GM18499 (cell line): ENCODE measurements around the gene PLEKHM2.

ENCODE experiments used
- ATAC-seq: cut with Tn5 transposase; IDR thresholded peaks from one replicate; pipeline ENCODE4 v1.9.1; 2021; ENCODE audit warnings: moderate number of reproducible peaks; ENCODE audit not compliant: insufficient read depth, unreplicated experiment

Gene PLEKHM2

DNA sequence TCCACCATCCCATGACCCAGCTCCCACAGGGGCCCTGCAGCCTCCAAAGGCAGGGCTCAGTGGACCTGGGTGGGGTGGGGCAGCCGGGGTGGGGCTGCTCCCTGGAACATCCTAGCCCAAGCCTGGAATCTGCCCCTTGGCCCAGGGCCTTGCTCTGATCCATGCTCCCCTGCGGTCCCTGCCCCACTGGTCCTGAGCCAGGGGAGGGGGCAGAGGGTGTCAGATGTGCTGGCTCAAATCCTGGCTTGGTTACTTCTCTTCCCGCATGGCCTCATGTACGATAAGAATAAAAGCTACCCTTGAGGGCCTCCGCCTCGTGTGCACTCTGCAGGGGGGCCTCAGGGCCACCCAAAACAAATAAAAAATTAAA, 52.8 kb downstream of the PLEKHM2 start:
- ATAC-seq, result no peak

DNA sequence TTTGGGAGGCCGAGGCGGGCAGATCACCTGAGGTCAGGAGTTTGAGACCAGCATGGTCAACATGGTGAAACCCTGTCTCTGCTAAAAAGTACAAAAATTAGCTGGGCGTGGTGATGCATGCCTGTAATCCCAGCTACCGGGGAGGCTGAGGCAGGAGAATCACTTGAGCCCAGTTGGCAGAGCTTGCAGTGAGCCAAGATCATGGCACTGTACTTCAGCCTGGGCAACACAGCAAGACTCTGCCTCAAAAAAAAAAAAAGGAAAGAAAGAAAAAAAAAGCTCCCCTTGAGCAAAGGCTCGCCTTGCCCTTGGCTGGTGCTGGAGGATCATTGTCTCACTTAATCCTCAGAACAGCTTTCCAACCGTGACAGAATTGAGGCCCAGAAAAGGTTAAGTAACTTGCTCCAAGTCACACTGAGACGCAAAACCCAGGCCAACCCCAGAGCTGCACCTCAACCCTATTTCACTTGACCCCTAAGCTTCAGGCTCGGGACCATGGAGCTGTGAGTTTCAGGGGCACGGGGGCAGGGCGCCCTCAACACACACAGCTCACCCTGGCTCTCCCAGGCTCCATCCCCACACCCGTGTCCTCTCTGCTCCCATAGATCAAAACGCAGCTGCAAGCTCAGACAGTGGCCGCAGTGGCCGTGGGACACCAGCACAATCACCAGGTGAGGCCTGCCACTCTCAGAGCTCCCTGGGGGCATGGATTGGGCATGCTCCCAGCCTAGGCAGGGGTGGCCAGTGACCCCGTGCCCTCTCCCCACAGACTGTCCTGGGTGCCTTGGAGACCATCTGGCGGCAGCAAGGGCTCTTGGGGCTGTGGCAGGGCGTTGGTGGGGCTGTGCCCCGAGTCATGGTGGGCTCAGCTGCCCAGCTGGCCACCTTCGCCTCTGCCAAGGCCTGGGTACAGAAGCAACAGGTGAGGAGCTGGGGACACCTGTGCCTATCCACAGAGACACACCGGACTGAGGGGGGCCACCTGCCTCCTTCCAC, 53.5 kb downstream of the PLEKHM2 start:
- no peak for ATAC-seq

DNA sequence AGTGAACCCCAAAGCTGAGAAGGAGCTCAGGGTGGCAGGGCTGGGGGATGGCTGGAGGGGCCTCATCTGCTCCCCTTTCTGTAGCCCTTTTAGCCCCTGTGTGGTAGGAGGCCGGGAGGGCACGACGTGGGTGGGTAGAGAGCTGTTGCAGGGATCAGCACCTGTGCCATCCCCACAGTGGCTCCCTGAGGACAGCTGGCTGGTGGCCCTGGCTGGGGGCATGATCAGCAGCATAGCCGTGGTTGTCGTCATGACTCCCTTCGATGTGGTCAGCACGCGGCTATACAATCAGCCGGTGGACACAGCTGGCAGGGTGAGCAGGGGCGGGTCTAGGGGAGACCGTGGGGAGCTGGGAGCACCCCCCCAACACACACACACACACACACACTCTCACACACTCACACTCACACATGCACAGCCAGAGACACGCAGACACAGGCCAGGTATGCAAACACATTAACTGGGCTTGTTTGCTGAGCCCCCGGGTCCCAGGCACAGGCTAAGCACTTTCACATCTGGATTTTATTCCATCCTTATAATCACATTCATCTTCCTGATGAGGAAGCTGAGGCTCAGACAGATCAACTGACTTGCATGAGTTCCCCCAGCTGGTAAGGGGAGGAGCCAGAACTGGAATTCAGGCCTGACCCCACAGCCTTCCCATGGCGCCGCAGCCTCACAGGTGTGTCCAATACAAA, 54.4 kb downstream of the PLEKHM2 start:
- ATAC-seq, result no peak

DNA sequence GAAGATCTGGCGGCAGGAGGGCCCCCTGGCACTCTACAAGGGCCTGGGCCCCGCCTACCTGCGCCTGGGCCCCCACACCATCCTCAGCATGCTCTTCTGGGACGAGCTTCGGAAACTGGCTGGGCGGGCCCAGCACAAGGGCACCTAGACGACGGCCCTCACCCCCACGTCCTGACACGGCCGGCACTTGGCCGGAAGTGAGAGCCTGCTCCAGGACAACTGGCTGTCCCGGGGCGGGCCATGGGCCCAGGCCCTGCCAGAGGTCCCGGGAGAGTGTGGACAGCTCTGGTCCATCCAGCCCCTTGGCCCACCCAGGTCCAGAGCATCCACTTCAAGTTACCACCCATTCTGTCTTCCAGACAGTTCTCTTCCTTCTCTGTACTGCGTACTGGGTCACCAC, 55.1 kb downstream of the PLEKHM2 start:
- no peak for ATAC-seq

DNA sequence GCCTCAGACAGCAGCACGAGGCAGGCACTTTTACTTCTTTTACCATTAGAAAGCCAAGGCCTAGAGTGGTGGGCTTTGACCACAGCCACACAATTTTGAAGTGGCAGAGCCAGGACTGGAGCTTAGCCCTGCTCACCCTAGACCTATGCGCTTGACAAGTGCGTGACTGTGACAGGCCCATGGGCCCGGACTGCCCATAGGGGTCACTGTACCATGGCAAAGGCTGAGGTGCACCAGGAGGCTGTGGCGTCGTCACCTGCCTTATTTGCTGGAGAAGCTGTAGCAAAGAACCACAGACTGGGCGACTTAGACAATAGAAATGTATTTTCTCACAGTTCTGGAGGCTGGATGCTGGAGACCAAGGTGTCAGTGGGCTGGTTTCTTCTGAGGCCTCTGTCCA, 55.6 kb downstream of the PLEKHM2 start:
- ATAC-seq, result no peak

DNA sequence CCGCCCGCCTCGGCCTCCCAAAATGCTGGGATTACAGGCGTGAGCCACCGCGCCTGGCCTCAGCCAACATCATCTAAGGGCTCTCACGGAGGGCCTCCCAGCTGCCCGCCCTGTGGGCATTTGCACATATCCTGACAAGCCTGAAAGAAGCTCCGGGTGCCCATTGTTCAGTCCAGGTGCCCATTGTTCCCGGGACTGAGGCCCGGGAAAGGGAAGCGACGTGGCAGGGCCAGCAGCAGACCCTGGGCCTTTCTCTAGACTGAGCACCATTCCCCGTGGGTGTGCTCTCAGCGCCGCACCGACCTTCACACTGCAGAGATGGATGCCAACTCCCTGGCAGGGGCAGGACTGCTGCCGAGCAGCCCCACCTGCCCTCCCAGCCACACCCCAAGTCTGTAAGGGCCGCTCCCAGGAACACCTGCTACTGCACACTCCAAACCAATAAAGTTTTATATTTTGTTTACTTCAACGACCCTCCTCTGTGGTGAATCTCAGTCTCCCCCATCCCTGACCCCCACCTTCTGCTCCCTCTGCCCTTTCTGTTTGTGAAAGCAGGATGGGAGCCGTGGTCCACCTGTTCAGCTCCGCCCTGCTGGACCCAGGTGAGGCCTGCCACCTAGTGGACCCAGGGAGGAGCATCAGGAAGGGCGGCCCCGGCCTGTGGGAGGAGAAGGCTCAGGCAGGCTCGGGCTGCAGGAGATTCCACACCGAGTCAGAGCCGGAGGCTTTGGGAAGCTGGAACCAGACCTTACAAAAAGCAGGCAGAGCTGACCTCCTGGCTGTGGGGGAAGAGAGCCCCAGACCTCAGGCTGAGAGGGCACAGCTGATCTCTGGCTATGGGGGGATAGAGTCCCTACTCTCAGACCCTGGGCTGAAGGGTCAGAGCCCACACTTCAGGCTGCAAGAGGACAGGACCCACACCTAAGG, 57.1 kb downstream of the PLEKHM2 start:
- no peak for ATAC-seq

DNA sequence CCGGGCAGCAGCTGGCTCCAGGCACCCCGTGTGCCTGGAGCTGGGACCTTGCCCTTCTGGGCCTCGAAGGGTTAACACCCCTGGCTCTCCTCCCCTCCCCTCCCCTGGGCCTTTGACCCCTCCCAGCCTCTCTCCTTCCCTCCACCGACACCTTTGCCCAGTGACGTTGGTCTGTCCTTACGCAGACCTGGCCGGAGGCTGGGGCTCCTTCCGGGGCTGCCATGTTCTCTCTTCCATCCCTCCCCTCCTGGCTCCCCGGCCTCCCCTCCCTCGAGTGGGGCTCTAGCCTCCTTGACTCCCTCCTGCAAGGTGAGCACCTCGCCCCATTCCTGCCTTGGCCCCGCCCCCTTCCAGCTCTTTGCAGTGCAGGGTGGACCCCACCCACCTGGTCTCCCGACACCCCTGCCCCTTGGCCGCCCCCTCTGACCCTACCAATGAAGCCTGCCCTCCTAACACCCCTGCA, 58.2 kb downstream of the PLEKHM2 start, which contains the start of gene TMEM82:
Gene TMEM82, plus strand, starts transcription at position 161 of the 463 bp plus-strand sequence. Its CDS starts 61 bp downstream, at position 222.
- ATAC-seq, result no peak

DNA sequence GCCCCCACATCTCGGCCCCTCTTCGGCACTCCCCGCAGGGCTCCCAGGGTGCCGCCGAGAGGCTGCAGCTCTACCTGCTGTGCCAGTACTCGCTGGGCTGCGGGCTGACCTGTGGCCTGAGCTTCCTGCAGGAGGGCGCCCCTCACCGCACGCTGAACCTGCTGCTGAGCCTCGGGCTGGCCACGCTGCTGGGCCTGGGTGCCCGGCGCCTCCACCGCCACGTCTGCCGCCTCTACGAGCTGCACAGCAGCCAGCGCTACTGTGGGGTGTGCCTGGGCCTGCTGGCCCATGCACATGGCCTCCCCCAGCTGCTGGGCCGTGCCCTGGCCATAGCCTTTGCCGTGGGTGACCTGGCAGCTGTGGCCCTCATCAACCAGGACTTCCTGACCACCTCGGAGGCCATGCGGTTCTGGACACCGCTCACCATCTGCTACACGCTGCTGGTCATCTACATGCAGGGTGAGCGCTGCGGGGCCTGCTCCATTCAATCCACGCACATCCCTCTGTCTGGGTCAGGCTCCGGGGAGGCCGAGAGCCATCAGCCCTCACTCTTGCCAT, 60.1 kb downstream of the PLEKHM2 start:
- ATAC-seq, result no peak

DNA sequence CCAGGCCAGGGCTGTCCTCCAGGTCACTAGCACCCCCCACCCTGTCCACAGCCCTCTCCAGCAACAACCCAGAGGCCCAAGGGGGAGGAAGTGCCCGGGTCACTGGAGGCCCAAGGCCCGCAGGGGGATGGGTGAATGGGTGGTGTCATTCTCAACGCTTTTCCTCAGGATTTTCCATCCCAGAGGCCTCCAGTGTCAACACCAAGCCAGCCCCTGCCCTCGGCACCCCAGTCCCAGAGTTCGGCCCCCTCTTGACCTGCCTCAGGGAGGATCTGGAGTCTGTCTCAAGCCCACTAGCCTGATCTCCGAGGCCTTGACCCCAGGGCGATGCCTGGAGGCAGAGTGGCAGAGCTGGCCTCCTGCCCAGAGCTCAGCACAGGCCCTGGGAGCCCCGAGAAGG, 63.3 kb downstream of the PLEKHM2 start:
- no peak for ATAC-seq

DNA sequence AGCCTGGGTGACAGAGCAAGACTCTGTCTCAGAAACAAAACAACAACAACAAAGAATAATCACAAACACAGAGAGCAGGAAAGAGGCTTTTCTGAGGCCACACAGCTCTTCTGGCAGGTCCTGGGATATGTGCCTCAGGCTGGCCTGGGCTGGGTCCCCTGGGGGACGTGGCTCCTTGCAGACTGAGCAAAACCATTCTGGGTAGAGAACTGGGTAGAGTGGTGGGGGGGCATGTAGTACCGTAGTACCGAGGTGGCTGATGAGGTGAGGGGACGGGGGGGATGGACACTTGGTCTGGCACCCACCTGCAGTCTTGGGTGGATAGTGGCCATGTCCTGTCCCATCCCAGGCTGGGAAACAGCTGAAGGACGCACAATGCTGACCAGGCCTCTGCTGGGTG, 64.1 kb downstream of the PLEKHM2 start:
- ATAC-seq, result no peak

DNA sequence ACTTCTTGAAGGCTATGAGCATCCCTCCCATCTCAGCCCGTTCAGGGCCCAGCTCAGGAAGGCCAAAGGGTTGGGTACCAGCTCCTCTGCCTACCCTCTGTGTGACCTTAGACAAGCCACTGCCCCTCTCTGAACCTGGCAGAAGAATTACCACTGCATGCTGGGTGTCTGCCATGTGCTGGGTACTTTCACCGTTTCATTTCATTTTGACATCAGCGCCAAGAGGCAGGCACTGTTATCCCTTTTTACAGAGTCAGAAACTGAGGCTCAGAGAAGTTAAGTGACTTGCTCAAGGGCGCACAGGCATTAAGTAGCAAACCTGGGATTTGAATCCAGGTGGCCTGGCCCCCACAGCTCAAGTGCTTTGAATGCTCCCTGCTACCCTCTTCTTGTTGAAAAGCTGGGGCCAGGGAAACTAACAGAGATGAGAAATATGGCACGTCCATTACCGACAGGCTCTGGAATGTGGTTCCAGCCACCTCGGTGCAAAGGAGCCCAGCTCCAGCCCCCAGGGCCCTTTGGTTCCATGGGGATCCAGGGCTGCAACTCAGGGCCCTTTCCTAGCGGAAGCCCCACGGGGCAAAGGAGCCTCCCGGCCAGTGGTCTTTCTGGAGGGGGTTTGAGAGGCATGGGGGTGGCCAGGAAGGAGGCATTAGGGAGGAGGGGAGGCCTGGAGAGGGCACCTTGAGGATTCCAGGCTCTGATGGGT, 64.7 kb downstream of the PLEKHM2 start:
- ATAC-seq, result no peak

DNA sequence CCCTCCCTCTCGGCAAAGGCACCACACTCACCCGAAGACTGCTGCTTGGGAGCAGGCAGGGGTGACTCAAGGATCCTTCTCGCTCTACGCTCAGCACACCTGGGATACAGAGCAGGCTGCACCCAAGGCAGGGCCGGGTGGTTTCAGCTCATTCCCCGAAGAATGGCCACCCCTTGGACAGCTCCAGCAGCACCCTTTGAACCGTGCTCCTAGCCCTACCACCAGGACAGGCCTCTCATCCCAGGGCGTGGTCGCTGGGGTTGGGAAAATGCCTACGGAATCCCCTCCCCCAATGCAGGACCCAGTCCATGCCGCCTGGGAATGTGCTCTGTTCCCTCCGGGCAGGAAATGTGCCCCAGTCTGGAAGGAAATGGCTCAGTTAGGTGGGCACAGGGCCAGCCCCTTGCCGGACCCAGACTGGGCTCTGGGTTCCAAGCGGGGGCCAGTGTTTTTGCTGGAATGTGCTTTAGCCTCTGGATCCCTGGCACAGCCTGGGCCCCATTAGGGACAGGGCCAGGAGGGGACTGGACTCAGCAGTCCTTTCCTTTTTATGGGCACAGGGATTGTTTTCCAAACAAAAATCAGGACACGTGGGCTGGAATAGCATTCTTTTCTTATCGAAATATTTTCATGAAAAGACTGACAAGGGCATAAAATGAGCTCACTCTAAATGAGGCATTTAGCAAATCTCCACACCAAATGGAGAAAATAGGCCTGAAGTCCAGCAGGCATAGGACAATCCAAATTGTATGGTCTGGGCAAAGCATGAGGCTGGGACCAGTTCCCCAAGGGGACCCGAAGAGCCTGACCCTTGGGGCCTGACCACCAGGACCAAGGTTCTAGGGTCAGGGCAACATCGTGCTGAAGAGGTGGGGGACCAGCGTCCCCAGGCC, 65.5 kb downstream of the PLEKHM2 start:
- no peak for ATAC-seq

DNA sequence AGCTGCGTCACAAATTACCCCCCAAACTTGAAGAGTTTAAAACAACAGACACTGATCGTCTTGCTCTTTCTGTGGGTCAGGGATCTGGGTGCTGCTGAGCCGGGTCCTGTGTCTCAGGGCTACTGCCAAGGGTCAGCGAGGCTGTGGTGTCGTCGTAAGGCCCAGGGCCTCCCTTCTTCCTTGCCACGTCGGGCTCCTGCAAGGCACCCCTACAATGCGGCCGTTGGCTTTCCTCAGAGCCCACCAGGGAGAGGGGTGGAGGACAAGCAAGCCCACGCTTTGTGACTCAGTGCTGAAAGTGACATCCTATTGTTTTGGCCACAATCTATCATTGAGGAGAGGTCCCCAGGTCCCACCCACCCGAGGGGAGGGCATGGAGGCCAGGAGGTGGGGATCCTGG, 66.8 kb downstream of the PLEKHM2 start:
- no peak for ATAC-seq

DNA sequence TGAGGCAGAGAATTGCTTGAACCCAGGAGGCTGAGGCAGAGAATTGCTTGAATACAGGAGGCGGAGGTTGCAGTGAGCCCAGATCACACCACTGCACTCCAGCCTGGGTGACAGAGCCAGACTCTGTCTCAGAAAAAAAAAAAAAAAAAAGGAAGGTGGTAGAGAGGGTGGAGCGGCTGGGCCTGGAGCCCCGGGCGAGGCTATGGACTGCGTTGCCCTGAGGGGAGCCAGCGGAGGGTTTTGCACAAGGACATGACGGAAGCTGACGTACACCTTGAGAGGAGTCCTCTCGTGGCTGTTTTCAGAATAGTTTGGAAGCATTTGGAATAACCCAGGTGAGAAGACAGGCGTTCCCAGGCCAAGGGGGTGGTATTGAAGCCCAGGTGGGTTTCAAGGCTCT, 67.6 kb downstream of the PLEKHM2 start:
- no peak for ATAC-seq

DNA sequence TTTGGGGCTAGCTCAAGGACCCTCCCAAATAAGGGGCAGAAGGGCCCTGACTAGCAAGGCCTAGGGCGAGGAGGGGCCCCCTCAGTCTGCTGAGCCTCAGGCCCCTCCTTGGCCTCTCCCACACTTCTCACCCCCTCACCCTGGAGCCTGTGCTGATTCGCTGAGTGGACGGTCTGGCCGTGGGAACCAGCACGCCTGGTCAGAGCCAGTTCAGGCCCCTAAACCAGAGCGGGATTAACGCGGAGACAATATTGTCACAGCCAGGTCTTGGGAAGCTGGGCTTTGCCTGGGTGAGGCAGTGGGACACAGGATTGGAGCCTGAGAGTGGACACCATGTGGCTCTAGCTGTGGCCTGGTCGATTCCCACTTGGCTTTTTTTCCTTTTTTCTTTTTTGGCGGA, 69.7 kb downstream of the PLEKHM2 start:
- no peak for ATAC-seq

DNA sequence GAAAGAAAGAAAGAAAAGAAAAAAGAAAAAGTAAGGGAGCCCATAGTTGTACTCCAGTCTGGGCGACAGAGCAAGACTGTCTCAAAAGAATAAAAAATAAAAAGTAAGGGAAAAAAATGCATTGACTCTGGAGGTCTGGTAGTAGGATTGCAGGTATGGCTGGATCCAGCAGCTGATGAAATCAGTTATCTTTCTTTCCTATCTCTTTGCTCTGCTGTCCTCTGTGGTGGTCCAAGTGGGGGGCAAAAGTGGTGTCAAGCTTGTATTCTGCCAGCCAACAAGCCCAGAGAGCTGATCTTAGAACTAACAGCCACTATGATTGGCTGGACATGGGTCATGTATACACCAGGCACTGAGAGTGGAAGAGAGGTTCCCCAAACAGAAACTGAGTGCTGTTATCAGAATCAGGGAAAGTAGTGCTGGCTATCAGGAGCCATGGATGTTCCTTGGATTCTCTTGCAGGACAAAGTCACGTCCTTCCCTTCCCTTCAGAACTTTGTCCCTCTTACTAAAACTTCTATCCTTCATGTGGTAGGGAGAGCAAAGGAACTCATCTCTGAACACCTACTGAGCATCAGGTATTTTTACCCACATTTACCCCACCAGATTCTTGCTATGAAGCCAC, 71.0 kb downstream of the PLEKHM2 start:
- ATAC-seq, result no peak

DNA sequence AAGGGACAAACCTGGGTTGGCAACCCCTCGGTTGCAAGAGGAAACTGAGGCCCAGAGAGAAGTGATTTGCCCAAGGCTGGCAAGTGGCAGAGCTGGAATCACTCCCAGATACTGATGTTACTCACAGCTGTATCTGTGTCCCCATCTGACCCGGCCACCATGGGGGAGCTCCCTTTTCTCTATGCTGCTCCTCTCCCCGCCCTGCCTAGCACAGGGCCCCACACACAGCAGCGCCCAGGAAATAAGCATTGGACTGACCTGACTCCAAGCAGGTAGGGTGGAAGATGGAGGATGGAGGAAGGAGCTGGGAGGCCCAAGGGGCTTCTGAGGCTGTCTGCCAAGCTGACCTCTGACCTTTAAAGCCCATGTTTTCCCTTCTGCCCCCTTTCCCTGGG, 71.5 kb downstream of the PLEKHM2 start:
- no peak for ATAC-seq
